HepG2 (cell line): ENCODE results near the gene TAS1R1. TPM values are rescaled to one million over a fixed set of nuclear protein-coding genes. Genes with fewer than 3 reads are reported as not detected.
A peak's percentile ranks its signal among the peaks of the same experiment; 100 is the strongest.

ENCODE experiments used
- ATAC-seq: fragments of 200-7000 bp; cut with Tn5 transposase; 3 replicates; pipeline ENCODE4 v1.9.1; 2020; ENCODE audit warnings: mild to moderate bottlenecking, moderate library complexity
- BruUV-seq: library from RNA; stranded (reverse); fragments of 400-500 nt; replicated peaks from 2 replicates; lab custom pipeline; 2021; lab: Mats Ljungman, UMichigan
- CTCF ChIA-PET: fragments of 300-600 bp; formaldehyde crosslinking; extraction: SDS; loops from one replicate; lab custom pipeline; 2021; ENCODE audit warnings: low total read pairs, inconsistent platforms, low intra/inter-chr PET ratio; lab: Yijun Ruan, JAX
- POLR2A ChIA-PET: fragments of 350-600 bp; sonication (Branson Sonifier 250); formaldehyde crosslinking; loops from one replicate; lab custom pipeline; 2020; ENCODE audit warnings: antibody characterized with exemption, inconsistent platforms; lab: Yijun Ruan, JAX
- DNase-seq: peaks from one replicate; pipeline ENCODE4 v3.0.0-alpha.2; 2015; ENCODE audit warnings: low spot score
- FAIRE-seq: peaks from 3 replicates; lab custom pipeline; 2011; peaks lifted over from hg19 to GRCh38; lab: Jason Lieb, UNC
- H2AFZ ChIP-seq: one replicate; pipeline ENCODE4 v1.6.1; 2011; ENCODE audit warnings: low read length, inconsistent platforms
- H3K27ac ChIP-seq: fragments of 300-600 bp; 3 replicates; pipeline ENCODE4 v1.8.0; 2011; ENCODE audit warnings: mixed run types, mild to moderate bottlenecking, mixed read lengths, low read length, inconsistent platforms; ENCODE audit not compliant: insufficient read depth; ENCODE audit errors: extremely low read length
- H3K27me3 ChIP-seq, 2 experiments: fragments of 200-600 bp in 1 of 2; 2 replicates in 1 of 2; 3 replicates in 1 of 2; pipeline versions ENCODE4 v1.6.0 to v1.8.0; 2011; ENCODE audit warnings: low read length in 2 of 2, mild to moderate bottlenecking in 2 of 2, moderate library complexity in 2 of 2, inconsistent platforms in 1 of 2; ENCODE audit not compliant: insufficient read depth in 2 of 2, control insufficient read depth in 1 of 2
- H3K36me3 ChIP-seq, 2 experiments: fragments of 200-600 bp in 1 of 2; replicated peaks in 1 of 2; 2 replicates in 1 of 2; 3 replicates in 1 of 2; pipeline versions ENCODE4 v1.5.1 to v1.8.0; 2011; ENCODE audit warnings: low read length in 2 of 2, inconsistent platforms in 1 of 2; ENCODE audit not compliant: insufficient read depth in 2 of 2, control insufficient read depth in 1 of 2
- H3K4me1 ChIP-seq: 2 replicates; pipeline ENCODE4 v1.5.1; 2012; ENCODE audit warnings: low read length, inconsistent platforms; ENCODE audit not compliant: insufficient read depth
- H3K4me2 ChIP-seq: 2 replicates; pipeline ENCODE4 v1.6.0; 2011; ENCODE audit warnings: low read depth, low read length, inconsistent platforms
- H3K4me3 ChIP-seq, 3 experiments: fragments of 200-600 bp in 1 of 3; sonication (generic), shearing (Covaris generic) in 1 of 3; replicated peaks in 1 of 3; 2 replicates each; pipeline ENCODE4 v1.5.1; 2011 to 2016; ENCODE audit warnings: low read length in 3 of 3, inconsistent platforms in 2 of 3, low read depth in 2 of 3, mild to moderate bottlenecking in 2 of 3, control low read depth in 1 of 3, mixed read lengths in 1 of 3; ENCODE audit not compliant: insufficient read depth in 1 of 3
- H3K79me2 ChIP-seq: one replicate; pipeline ENCODE4 v1.6.1; 2011; ENCODE audit warnings: low read length, inconsistent platforms; ENCODE audit not compliant: insufficient read depth
- H3K9ac ChIP-seq: 2 replicates; pipeline ENCODE4 v1.6.0; 2011; ENCODE audit warnings: mild to moderate bottlenecking, low read depth, low read length, inconsistent platforms; ENCODE audit not compliant: insufficient read depth
- H3K9me3 ChIP-seq: 2 replicates; pipeline ENCODE4 v1.5.1; 2012; ENCODE audit warnings: mild to moderate bottlenecking, low read length
- H4K20me1 ChIP-seq: 2 replicates; pipeline ENCODE4 v1.6.0; 2011; ENCODE audit warnings: inconsistent platforms, mild to moderate bottlenecking, low read length, moderate library complexity; ENCODE audit not compliant: insufficient read depth
- AGO1 ChIP-seq: fragments of 200-400 bp; formaldehyde crosslinking; IDR thresholded peaks from 2 replicates; pipeline ENCODE4 v1.6.1; 2017; ENCODE audit warnings: mild to moderate bottlenecking, low read depth, low read length, moderate library complexity; ENCODE audit not compliant: poor library complexity, severe bottlenecking
- AGO2 ChIP-seq: fragments of 200-400 bp; formaldehyde crosslinking; optimal IDR thresholded peaks from 2 replicates; pipeline ENCODE3; 2017; ENCODE audit warnings: mild to moderate bottlenecking, low read depth, low read length, moderate library complexity
- CHD4 ChIP-seq: fragments of 200-600 bp; sonication (generic); IDR thresholded peaks from 2 replicates; pipeline ENCODE4 v1.7.0; 2017; ENCODE audit warnings: mild to moderate bottlenecking, low read length, borderline replicate concordance
- CSRNP1 ChIP-seq: sonication (generic); formaldehyde crosslinking; IDR thresholded peaks from 2 replicates; pipeline ENCODE4 v1.8.1; 2023; ENCODE audit warnings: mild to moderate bottlenecking, missing genetic modification reagents
- POLR2G ChIP-seq: fragments of 200-400 bp; formaldehyde crosslinking; IDR thresholded peaks from 2 replicates; pipeline ENCODE4 v1.6.1; 2018; ENCODE audit warnings: mild to moderate bottlenecking, low read depth, low read length, moderate library complexity
- RBFOX2 ChIP-seq: fragments of 200-400 bp; formaldehyde crosslinking; IDR thresholded peaks from 2 replicates; pipeline ENCODE4 v1.6.1; 2017; ENCODE audit warnings: low read depth, mild to moderate bottlenecking, low read length
- ZMAT3 ChIP-seq: sonication (generic); formaldehyde crosslinking; conservative IDR thresholded peaks from 2 replicates; pipeline ENCODE4 v1.7.0; 2021; ENCODE audit warnings: missing genetic modification reagents
- ZNF687 ChIP-seq: sonication (generic); formaldehyde crosslinking; IDR thresholded peaks from 2 replicates; pipeline ENCODE4 v1.5.1; 2020; ENCODE audit warnings: mild to moderate bottlenecking, missing genetic modification reagents, moderate library complexity
- WGBS: methylation state at CpG from one replicate; pipeline ENCODE4 v1.1.6; 2017; ENCODE audit warnings: low lambda C conversion rate; 5-methylcytosine and 5-hydroxymethylcytosine counted together
- in situ Hi-C: cut with HindIII; loops from 2 replicates; pipeline ENCODE4 v1.10.0; 2017; ENCODE audit warnings: low pct_unique_long_range_greater_than_20kb; ENCODE audit not compliant: extremely low pct_ligation_motif_present
- intact Hi-C: fragments of 100-400 bp; cut with micrococcal nuclease; formaldehyde crosslinking; loops from one replicate; pipeline ENCODE4 v1.10.0; 2022; ENCODE audit not compliant: unreplicated experiment
- polyA plus RNA-seq, 8 experiments: library from polyadenylated mRNA; depleted of rRNA in 3 of 8; stranded (reverse) in 7 of 8; unstranded in 1 of 8; fragments of >200 nt; fragmentation: Illumina TruSeq in 4 of 8; extraction: Trizol in 4 of 8; gene quantifications; 2 replicates each; pipeline versions ENCODE4 v1.2.1 to v1.2.3, GENCODE V29; 2011 to 2016; ENCODE audit warnings: low read depth in 4 of 8, missing spikeins in 1 of 8, mixed read lengths in 1 of 8; ENCODE audit not compliant: insufficient read depth in 1 of 8
- total RNA-seq, 5 experiments: library from RNA; depleted of rRNA; stranded (reverse); fragments of >200 nt; fragmentation: Illumina TruSeq; extraction: Trizol; gene quantifications; 2 replicates each; pipeline ENCODE4 v1.2.3, GENCODE V29; 2016; ENCODE audit warnings: low read depth in 1 of 5

TAS1R1 gene
- total and polyA plus RNA-seq, 2 of the 13 experiments (the other 11 are each of a cell fraction or from before 2014, with no cell fraction given) = 1.4 to 1.6 TPM

GRCh38 chr1:6588893-6589520 is 33.9 kb downstream of the TAS1R1 start:
- in situ Hi-C loops (no loop called here), intact Hi-C loops (no loop called here)
- H3K79me2 ChIP-seq = peaks cover 1% of the 10 kb centered on the region
- H4K20me1 ChIP-seq = peaks cover 11% of the 10 kb centered on the region
- no TSS peak for BruUV-seq
- ATAC-seq (peak; percentile 4), FAIRE-seq (no peak), DNase-seq (no peak)
- POLR2A ChIA-PET = interaction anchor here (0.8 to 2.2 kb wide), 4 partner anchors 9 to 15 kb away, joined by 3 to 8 read pairs (median 4); partner anchors contain the start of genes KLHL21 and ZBTB48
- no peak overlapping the region for H3K4me3 ChIP-seq
- no peak overlapping the region for H2AFZ ChIP-seq
- no peak overlapping the region for H3K4me2 ChIP-seq
- H3K9me3 ChIP-seq = no peaks in the 10 kb centered on the region
- 98% methylated on average over 12 of the region's 24 CpGs for WGBS
- CTCF ChIA-PET = no interaction called here
- H3K27ac ChIP-seq = no peak overlapping the region
- no peaks in the 10 kb centered on the region for H3K27me3 ChIP-seq
- no peaks in the 10 kb centered on the region for H3K4me1 ChIP-seq
- TF ChIP-seq POLR2G (peak; percentile 14; the same call in 1 of the 2 replicates), RBFOX2 (peak; percentile 68; the same call in 1 of the 2 replicates), CHD4 (no peak), AGO1 (peak; percentile 53), ZNF687 (CRISPR knock-in tag) (0 out of 2 replicates have a peak, but pooled peaks have one; percentile 3), CSRNP1 (CRISPR knock-in tag) (no peak), ZMAT3 (CRISPR knock-in tag) (no peak), AGO2 (peak; percentile 92)
- H3K9ac ChIP-seq = no peak overlapping the region
- peaks cover 25 to 51% of the 10 kb centered on the region in 2 experiments for H3K36me3 ChIP-seq
